GM19043 (cell line): Measurements from ENCODE around the gene NLRP10.

ENCODE experiments used
- ATAC-seq: cut with Tn5 transposase; IDR thresholded peaks from one replicate; pipeline ENCODE4 v1.9.1; 2021; ENCODE audit warnings: low read depth; ENCODE audit not compliant: unreplicated experiment

NLRP10 gene

GRCh38 chr11:7974668-7975067 is 9.4 kb upstream of the NLRP10 start:
- ATAC-seq: no peak

GRCh38 chr11:7973011-7973410 is 7.8 kb upstream of the NLRP10 start:
- ATAC-seq: no peak

DNA sequence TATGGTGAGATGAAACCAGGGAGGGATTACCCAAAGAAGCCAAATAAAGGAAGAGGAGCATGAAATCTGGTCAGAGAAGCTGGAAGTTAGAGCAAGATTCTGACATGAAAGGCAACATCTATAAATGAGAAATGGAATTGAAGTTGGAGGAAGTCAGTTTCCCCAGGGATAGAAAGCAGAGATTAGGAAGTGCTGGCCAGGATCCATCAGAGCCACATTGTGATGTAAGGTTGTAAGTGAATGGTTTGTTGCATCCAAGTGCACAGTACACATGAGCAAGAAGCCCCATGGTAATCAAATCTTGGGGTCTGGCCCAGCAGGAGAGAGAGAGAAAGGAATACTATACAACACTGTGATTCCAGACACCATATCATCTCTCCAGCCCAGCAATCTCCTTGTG is 6.6 kb upstream of the NLRP10 start:
- no peak for ATAC-seq

DNA sequence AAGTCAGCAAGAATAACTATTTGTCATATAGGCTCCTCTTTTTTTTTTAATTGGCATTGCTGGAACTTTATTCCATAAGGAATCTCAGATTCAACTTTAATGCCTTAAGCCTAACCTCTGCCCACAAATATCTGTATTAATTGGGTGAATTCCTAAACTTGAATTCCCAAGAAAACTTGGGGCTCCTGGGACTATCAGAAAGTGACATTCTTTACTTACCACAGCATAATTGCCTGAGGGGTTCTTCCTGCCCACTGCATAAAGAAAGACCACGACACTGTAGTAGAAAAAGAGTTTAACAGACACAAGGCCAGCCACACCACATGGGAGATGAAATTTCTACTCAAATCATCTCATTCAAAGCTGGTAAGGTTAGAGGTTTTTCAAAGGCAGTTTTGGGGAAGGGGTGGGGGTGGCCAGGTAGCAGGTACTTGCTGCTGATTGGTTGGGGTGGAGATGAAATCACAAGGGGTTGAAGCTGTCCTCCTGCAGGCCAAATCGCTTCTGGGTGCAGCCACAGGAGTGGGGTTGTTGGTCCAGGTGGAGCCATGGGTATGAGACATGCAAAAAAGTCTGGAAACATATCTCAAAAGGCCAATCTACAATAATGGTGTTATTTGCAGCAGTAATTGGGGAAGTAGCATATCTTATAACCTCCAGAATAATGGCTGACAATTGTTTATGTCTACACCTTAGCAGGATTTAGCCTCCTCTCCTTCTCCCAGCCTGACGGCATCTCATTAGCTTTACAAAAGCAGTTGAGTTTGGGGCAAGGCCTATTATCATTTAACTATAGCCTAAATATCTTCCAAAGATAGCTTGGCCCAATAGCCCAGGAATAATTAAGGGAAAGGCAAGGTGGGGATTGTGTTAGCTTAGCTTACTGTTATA is 4.8 kb upstream of the NLRP10 start:
- no peak for ATAC-seq

- ATAC-seq: no peak
Measured at GRCh38 chr11:7968686-7969085, 3.4 kb upstream of the NLRP10 start.

GRCh38 chr11:7967826-7968225 is 2.6 kb upstream of the NLRP10 start:
- ATAC-seq: no peak

- no peak for ATAC-seq
Measured at GRCh38 chr11:7967097-7967496, 1.9 kb upstream of the NLRP10 start.

- ATAC-seq: no peak
Measured at GRCh38 chr11:7964873-7965272, 374 bp downstream of the NLRP10 start.

- no peak for ATAC-seq
Measured at GRCh38 chr11:7964261-7964660, 986 bp downstream of the NLRP10 start.

- ATAC-seq: no peak
Measured at GRCh38 chr11:7955191-7955590, 10.1 kb downstream of the NLRP10 start.

- ATAC-seq: no peak
Measured at GRCh38 chr11:7949934-7950333, 15.3 kb downstream of the NLRP10 start.

- ATAC-seq: no peak
Measured at GRCh38 chr11:7944123-7944522, 21.1 kb downstream of the NLRP10 start.

GRCh38 chr11:7941608-7942007 is 23.6 kb downstream of the NLRP10 start, which contains the start of gene OR10A3:
TSS of gene OR10A3 (minus strand) at chr11:7941708. CDS start at chr11:7939520, 2,188 bp downstream.
- ATAC-seq: no peak

GRCh38 chr11:7941146-7941545 is 24.1 kb downstream of the NLRP10 start:
- no peak for ATAC-seq

DNA sequence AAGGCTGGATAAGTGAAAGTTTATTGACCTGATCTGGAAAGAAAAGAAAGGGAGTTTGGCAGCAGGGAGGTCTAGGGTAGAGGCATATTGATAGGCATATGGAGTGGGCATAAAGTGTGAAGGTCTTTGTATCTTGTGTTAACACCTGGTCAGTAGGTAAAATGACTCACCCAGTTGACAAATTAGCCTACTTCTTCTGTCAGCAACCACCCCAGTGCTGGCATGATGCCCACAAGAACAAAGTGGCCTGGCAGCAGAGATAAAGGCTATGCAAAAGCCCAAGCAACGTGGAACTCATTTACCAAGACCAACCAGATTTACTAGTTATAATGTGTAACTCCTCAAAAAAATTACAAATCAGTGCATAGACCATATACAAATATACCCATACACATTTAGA is 28.6 kb downstream of the NLRP10 start:
- ATAC-seq: no peak

DNA sequence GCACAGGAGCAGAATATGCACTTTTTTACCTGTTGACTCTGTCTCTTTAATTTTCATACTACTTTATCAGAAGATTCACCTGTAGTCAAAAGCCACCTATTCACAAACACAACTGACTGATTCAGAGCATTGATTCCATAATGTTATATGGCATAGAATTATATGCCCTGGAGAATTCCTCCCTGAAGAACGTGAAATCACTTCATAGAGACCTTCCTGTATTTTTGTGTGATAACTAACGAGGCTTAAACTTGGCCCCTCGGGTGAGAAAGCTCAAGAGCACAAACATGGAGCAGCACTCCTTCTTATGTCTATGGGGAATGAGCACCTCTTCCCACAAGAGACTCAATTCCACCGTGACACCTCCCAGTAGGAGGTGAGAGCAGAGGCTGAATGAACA is 34.1 kb downstream of the NLRP10 start, which contains the start of gene OR10A6:
Gene OR10A6 (minus strand): TSS at position 101 of the 400 bp plus-strand sequence. CDS start 2,606 bp downstream, outside the sequence.
- no peak for ATAC-seq

DNA sequence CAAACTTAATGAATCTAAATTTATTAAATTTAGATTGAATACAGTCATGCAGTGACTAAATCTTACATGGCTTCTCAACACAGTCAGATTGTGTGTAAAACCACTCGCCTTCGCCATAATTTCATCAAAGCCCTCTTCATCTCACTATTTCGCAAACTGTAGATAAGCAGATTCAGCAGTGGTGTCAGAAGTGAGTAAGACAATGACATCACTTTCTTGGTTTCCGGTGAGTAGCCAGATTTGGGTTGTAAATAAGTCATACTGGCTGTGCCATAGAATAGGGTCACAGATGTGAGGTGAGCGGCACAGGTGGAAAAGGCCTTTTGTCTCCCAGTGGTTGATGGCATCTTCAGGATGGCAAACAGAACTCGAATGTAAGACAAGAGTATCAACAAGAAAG is 37.6 kb downstream of the NLRP10 start:
- ATAC-seq: no peak

- ATAC-seq: no peak
Measured at GRCh38 chr11:7924536-7924935, 40.7 kb downstream of the NLRP10 start.

GRCh38 chr11:7918141-7918540 is 47.1 kb downstream of the NLRP10 start:
- no peak for ATAC-seq
